ENCODE measurements around the gene EFNB2.

EFNB2 gene, protein sequence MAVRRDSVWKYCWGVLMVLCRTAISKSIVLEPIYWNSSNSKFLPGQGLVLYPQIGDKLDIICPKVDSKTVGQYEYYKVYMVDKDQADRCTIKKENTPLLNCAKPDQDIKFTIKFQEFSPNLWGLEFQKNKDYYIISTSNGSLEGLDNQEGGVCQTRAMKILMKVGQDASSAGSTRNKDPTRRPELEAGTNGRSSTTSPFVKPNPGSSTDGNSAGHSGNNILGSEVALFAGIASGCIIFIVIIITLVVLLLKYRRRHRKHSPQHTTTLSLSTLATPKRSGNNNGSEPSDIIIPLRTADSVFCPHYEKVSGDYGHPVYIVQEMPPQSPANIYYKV

DNA sequence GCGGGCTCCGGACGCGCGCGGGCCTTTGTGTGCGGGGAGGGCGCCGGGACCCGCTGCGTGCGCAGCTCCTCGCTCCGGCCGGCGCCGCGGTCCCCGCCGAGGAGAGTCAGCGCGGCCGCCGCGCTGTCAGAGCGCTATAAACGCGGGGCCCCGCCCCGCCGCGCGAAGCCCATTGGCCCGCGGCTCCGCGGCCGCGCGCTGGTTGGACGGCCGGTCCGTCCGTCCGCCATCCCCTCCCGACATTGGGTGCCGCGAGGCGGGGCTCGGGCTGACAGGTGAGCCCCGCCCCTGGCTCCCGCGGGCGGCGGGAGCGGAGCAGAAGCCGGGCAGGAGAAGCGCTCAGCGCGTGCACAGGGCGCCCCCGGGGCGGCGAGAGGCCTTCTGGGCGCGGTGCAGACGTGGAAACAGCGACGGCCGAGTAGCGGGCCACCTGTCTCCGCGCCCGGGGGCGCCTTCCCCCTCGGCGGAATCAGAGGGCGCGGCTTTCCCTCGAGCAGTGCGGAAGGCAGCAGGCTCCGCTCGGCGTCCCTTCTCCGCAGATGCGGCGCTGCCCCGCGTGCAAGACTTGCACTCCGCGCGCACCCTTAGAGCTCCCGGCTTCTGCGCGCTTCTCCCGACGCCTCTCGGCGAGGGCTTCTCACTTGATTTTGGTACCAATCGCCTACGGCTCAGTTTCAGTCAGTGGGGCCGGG lies at the start of gene EFNB2:
Gene EFNB2 (minus strand): TSS at position 111 of the 692 bp plus-strand sequence. CDS start 698 bp downstream, outside the sequence.
- peak; percentile 76 for DNase-seq (ENCODE audit: low read depth)
- TF ChIP-seq, protein P1, sequence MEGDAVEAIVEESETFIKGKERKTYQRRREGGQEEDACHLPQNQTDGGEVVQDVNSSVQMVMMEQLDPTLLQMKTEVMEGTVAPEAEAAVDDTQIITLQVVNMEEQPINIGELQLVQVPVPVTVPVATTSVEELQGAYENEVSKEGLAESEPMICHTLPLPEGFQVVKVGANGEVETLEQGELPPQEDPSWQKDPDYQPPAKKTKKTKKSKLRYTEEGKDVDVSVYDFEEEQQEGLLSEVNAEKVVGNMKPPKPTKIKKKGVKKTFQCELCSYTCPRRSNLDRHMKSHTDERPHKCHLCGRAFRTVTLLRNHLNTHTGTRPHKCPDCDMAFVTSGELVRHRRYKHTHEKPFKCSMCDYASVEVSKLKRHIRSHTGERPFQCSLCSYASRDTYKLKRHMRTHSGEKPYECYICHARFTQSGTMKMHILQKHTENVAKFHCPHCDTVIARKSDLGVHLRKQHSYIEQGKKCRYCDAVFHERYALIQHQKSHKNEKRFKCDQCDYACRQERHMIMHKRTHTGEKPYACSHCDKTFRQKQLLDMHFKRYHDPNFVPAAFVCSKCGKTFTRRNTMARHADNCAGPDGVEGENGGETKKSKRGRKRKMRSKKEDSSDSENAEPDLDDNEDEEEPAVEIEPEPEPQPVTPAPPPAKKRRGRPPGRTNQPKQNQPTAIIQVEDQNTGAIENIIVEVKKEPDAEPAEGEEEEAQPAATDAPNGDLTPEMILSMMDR (conservative IDR thresholded peaks at IDR 0.05; ENCODE audit: low read depth, low read length): no peak
- peak within 1 kb of the TSS; percentile 85 for H3K4me3 ChIP-seq (ENCODE audit: low read length)

DNA sequence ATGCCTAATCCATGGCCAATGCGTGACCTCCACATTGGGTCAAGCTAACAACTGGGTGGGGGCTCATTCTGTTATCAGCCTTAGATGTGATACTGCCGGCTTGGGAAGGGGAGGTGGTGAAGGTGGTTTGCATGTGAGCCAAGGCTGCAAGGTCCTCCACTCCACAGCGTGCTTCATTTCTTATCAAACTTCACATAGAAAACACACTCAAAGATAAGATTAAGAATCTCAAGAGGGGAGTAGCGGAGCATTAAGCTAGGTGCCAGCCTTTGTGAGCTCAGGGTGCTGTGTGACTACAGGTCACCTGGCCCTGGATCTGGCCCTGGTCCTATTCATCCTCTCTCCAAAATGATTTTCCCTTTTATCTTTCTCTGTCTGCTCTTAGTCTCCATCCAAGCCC lies 45.8 kb upstream of the EFNB2 start:
- H3K4me3 ChIP-seq (ENCODE audit: low read length): no peak overlapping the region
- DNase-seq (ENCODE audit: low read depth): no peak
- TF ChIP-seq, protein P1 (conservative IDR thresholded peaks at IDR 0.05; ENCODE audit: low read depth, low read length): no peak

DNA sequence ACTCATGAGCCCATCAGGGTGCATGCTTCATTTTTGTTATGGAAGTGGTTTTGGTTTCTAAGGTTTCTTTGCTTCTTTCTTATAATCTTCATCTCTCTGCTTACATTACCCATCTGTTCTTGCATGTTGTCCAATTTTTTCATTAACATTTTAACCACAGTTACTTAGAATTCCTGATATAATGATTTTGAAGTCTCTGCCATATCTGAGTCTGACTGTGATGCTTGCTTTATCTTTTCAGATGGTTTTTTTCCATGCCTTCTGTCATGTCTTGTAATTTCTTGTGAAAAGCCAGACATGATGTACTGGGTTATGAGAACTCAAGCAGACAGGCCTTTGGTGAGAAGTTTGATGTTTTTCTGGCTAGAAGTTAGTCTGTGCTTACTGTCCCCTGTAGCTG lies 40.4 kb upstream of the EFNB2 start:
- TF ChIP-seq, protein P1 (conservative IDR thresholded peaks at IDR 0.05; ENCODE audit: low read depth, low read length): no peak
- DNase-seq (ENCODE audit: low read depth): no peak
- no peak overlapping the region for H3K4me3 ChIP-seq (ENCODE audit: low read length)

DNA sequence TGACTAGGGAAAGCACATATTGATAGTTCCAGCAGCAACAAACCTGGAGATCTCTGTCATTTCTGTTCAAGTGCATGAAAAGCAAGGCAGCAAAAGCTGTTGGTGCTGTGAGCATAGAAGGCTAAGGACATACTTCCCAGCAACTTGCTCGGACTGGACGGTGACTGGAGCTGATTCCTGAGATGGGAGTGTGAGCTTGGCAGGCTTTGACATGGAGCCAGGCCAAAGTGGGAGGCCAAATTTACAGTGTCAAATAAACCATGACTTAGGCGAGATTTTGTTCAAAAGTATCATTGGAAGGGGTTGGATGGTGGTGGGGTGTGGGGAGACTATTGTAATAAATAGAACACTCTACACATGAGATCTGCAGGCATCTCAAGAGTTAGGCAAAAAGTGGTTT lies 38.4 kb upstream of the EFNB2 start:
- DNase-seq (ENCODE audit: low read depth): no peak
- TF ChIP-seq, protein P1 (conservative IDR thresholded peaks at IDR 0.05; ENCODE audit: low read depth, low read length): no peak
- H3K4me3 ChIP-seq (ENCODE audit: low read length): no peak overlapping the region

DNA sequence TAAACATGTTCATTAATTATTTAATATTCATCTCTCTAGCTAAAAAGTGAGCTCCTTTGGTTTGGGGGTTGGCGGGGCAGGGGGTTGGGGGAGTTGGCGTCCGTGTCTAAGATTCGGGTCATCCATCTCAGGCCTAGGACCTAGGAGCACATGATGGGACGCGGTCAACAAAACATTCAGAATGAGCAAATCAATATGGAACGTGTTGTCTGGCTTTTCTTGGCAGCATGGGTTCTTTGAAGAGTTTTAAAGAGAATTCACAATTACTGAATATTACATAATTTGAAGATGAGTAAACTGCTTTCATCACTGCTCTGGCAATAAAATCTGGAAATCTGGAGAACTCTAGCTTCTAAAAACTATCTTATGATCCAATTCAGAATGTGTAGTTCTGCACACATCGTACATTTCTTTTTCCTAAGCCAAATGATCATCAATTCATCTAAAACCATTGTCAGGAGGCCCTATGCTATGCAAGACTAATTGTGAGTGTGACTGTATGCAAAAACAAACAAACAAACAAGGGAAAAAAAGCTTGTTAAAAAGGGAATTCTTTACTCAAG lies 37.9 kb upstream of the EFNB2 start:
- no peak overlapping the region for H3K4me3 ChIP-seq (ENCODE audit: low read length)
- DNase-seq (ENCODE audit: low read depth): no peak
- TF ChIP-seq, protein P1 (conservative IDR thresholded peaks at IDR 0.05; ENCODE audit: low read depth, low read length): no peak

DNA sequence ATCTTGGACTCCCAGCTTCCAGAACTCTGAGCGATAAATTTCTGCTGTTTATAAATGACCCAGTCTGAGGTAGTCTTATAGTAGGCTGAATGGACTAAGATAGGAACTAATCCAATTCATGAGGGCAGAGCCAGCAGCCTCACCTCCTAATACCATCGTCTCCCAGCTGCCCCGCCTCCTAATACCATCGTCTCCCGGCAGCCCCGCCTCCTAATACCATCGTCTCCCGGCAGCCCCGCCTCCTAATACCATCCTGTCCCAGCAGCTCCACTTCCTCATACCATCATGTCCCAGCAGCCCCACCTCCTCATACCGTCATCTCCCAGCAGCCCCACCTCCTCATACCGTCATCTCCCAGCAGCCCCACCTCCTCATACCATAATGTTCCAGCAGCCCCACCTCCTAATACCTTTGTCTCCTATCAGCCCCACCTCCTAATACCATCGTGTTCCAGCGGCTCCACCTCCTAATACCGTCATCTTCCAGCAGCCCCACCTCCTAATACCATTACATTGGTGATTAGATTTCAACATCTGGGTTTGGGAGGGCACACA lies 34.9 kb upstream of the EFNB2 start:
- TF ChIP-seq, protein P1 (conservative IDR thresholded peaks at IDR 0.05; ENCODE audit: low read depth, low read length): no peak
- peak; percentile 54 for DNase-seq (ENCODE audit: low read depth)
- no peak overlapping the region for H3K4me3 ChIP-seq (ENCODE audit: low read length)

Measured in retinal pigment epithelial cell (primary cell).